Measurements from ENCODE around the gene LRRC3.

LRRC3 gene

GRCh38 chr21:44436958-44437357, 18.4 kb upstream of the LRRC3 start:
- no peak for DNase-seq (ENCODE audit: low read depth)
- H3K4me3 ChIP-seq (ENCODE audit: low read depth, low read length): no peak overlapping the region
- TF ChIP-seq MYC (IDR thresholded peaks at IDR 0.05; ENCODE audit: low read depth, low read length) (no peak), MAX (IDR thresholded peaks at IDR 0.05; ENCODE audit: low read depth, low read length) (no peak)

GRCh38 chr21:44437371-44437695, 18.0 kb upstream of the LRRC3 start:
- no peak overlapping the region for H3K4me3 ChIP-seq (ENCODE audit: low read depth, low read length)
- TF ChIP-seq MAX (IDR thresholded peaks at IDR 0.05; ENCODE audit: low read depth, low read length): no peak
- TF ChIP-seq MYC (IDR thresholded peaks at IDR 0.05; ENCODE audit: low read depth, low read length): no peak
- TF ChIP-seq POLR2A (IDR thresholded peaks at IDR 0.05; ENCODE audit: extremely low read depth, insufficient read length): no peak
- TF ChIP-seq CTCF (IDR thresholded peaks at IDR 0.05; ENCODE audit: low read depth, low read length): no peak
- DNase-seq (ENCODE audit: low read depth): no peak

GRCh38 chr21:44437696-44438431, 17.4 kb upstream of the LRRC3 start:
- no peak overlapping the region for H3K4me3 ChIP-seq (ENCODE audit: low read depth, low read length)
- TF ChIP-seq MAX (IDR thresholded peaks at IDR 0.05; ENCODE audit: low read depth, low read length) (no peak), MYC (IDR thresholded peaks at IDR 0.05; ENCODE audit: low read depth, low read length) (no peak), POLR2A (IDR thresholded peaks at IDR 0.05; ENCODE audit: extremely low read depth, insufficient read length) (no peak), CTCF (IDR thresholded peaks at IDR 0.05; ENCODE audit: low read depth, low read length) (no peak)
- DNase-seq (ENCODE audit: low read depth): no peak

GRCh38 chr21:44438531-44439210, 16.6 kb upstream of the LRRC3 start:
- TF ChIP-seq CTCF (IDR thresholded peaks at IDR 0.05; ENCODE audit: low read depth, low read length) (no peak), MYC (IDR thresholded peaks at IDR 0.05; ENCODE audit: low read depth, low read length) (no peak), POLR2A (IDR thresholded peaks at IDR 0.05; ENCODE audit: extremely low read depth, insufficient read length) (no peak), MAX (IDR thresholded peaks at IDR 0.05; ENCODE audit: low read depth, low read length) (no peak)
- no peak overlapping the region for H3K4me3 ChIP-seq (ENCODE audit: low read depth, low read length)
- DNase-seq (ENCODE audit: low read depth): no peak

- TF ChIP-seq MYC (IDR thresholded peaks at IDR 0.05; ENCODE audit: low read depth, low read length) (no peak), POLR2A (IDR thresholded peaks at IDR 0.05; ENCODE audit: extremely low read depth, insufficient read length) (no peak), CTCF (IDR thresholded peaks at IDR 0.05; ENCODE audit: low read depth, low read length) (no peak), MAX (IDR thresholded peaks at IDR 0.05; ENCODE audit: low read depth, low read length) (no peak)
- no peak overlapping the region for H3K4me3 ChIP-seq (ENCODE audit: low read depth, low read length)
- no peak for DNase-seq (ENCODE audit: low read depth)
Measured at GRCh38 chr21:44439211-44439600, 16.1 kb upstream of the LRRC3 start.
